ENCODE data around the gene FASTKD1.

The FASTKD1 gene

GRCh38 chr2:169504651-169505050 is 69.0 kb downstream of the FASTKD1 start:
- DNase-seq: no peak

- no peak for DNase-seq
Measured at GRCh38 chr2:169495310-169495928, 78.2 kb downstream of the FASTKD1 start.

- no peak for DNase-seq
Measured at GRCh38 chr2:169493360-169493759, 80.3 kb downstream of the FASTKD1 start.

- DNase-seq: no peak
Measured at GRCh38 chr2:169491378-169491777, 82.3 kb downstream of the FASTKD1 start.

- no peak for DNase-seq
Measured at GRCh38 chr2:169490834-169491233, 82.8 kb downstream of the FASTKD1 start.

- no peak for DNase-seq
Measured at GRCh38 chr2:169486487-169486886, 87.2 kb downstream of the FASTKD1 start.

- no peak for DNase-seq
Measured at GRCh38 chr2:169485650-169486138, 88.0 kb downstream of the FASTKD1 start.

- DNase-seq: no peak
Measured at GRCh38 chr2:169480079-169480465, 93.6 kb downstream of the FASTKD1 start.

Data from activated CD4-positive, alpha-beta T cell treated with anti-CD3 and anti-CD28 coated beads for 1 hour (primary cell).